ACHN (cell line): ENCODE data around the gene RAB1B.

Experiments used
- DNase-seq: peaks from one replicate; pipeline ENCODE4 v3.0.0-alpha.2; 2015
- in situ Hi-C: cut with HindIII; loops from 2 replicates; pipeline ENCODE4 v1.10.0; 2017; ENCODE audit warnings: low sequenced_read_pairs, low pct_ligation_motif_present, low pct_unique_long_range_greater_than_20kb

Gene RAB1B

DNA sequence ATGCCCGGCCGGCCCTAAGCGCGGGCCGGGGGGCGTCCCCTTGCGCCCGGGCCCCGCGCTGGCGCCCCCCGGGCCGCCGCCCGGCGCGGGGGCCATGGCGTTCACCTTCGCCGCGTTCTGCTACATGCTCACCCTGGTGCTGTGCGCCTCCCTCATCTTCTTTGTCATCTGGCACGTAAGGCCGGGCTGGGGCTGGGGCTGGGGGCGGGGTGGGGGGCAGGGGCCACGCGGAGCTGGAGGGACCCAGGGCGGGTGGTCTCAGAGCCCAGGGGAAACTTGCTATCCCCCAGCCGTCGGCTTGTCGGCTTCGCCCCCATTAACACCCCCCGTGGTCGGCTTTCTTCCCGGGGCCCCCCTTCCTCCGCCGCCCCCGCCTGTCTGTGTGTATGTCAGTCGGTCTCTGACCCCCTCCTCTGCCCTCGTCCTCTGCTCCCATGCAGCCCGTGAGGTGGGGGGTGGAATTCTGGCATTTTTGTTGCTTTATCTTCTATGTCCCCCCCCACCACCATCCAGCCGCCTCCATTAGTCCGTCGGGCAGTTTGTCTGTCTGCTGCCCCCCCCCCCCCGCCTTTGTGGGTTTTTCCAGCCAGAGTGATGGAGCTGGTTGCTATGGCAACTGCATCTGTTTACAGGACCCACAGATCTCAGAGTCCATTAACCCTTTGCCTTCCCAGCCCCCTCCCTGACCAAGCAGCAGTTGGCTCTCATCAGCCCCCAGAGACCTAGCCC, 10.1 kb downstream of the RAB1B start:
- in situ Hi-C loops: no loop called here
- DNase-seq: no peak

DNA sequence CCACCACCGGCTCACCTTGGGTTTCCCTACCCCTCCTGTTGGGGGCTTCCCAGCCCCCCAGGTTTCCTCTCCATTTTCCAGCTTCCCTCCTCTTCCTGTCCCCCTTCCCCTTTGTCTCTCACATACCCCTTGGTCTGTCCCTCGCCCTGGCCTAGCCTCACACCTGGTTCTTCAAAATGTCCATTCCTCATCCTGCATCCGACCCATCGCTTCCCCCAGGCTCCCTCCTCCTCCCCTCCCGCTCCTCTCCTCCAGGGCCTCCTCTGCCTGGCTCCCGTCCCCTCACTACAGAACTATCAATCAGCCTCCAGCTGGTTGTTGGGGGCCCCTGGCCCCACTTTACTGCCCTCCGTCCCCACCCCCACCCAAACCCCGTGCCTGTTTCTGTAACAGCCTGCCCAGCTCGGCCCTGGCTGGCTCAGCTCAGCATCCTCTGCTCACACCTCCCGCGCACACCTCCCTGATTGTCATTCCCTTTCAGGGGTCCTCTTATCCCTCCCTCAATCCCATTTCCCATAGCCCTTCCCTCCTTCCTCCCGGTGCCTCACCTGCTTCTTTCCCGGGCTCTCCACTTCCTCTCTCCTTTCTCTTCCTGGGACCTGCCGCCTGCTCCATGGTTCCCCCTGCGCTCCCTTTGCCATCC, 10.8 kb downstream of the RAB1B start:
- in situ Hi-C loops: no loop called here

DNA sequence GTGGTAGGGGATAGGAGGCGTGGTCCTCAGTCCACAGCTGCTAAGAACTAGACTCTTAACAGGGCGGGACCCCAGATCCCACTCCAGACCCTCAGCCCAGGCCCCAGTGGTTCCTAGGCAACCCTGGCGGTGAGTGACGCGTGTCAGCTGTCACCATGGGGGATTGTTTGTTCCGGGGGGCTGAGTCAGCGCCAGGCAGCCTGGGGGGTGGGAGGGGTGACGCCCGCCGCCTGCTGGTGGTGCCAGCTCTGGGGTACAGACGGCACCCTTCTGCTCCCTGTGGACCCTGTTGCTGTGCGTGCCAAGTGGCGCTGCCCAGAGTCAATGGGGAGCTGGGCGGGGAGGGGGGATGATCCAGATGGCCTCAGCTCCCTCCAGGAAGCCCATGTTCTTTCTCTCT, 12.0 kb downstream of the RAB1B start:
- DNase-seq: no peak
- in situ Hi-C loops: no loop called here

More for the DNA sequence above, 10.8 kb downstream of the RAB1B start:
- no peak for DNase-seq

DNA sequence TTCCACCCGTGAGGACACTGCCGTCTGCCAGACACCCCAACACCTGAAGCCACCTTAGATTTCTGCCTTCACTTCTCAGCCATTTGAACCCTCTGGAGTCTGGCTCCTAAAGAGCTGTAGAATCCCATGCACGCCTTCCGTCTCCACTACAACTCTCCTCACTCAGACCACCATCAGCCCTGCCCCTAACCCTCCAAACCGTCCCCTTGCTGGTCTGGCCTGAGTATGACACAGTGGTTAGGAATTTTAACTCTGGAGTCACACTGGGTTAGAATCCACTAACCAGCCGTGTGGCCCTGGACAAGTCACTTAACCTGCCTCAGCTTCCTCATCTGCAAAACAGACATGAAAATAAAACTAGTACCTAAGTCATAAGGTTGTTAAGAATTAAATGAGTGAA, 12.6 kb downstream of the RAB1B start:
- DNase-seq: no peak
- in situ Hi-C loops: no loop called here

DNA sequence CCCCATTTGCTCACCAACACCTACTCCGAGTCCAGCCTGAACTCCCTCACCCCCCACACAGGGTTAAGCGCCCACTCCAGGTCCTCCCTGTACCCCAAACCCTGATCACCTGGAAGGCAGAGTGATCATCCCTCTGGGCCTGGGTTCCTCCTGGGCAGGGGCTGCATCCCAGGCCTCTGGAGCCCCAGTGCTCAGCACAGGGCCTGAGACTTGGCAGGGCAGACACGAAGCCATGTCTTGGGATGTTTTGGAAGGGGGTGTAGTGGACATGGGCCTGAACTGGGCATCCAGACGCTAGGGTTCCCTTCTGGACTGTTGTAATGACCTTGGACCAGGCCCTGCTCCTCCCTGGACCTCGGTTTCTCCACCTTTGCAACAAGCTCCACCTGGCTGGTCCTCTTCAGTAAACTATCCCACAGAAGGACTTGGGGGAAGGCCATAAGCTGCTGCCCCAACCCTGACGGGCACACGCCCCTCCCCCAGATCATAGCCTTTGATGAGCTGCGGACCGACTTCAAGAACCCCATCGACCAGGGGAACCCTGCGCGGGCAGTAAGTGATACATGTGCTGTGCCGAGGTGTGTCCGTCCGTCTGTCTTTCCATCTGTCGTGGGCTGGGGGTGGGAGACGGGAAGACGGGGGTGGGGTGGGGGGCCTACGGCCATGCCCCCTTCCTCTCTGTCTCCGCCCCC, 13.5 kb downstream of the RAB1B start:
- in situ Hi-C loops: no loop called here

DNA sequence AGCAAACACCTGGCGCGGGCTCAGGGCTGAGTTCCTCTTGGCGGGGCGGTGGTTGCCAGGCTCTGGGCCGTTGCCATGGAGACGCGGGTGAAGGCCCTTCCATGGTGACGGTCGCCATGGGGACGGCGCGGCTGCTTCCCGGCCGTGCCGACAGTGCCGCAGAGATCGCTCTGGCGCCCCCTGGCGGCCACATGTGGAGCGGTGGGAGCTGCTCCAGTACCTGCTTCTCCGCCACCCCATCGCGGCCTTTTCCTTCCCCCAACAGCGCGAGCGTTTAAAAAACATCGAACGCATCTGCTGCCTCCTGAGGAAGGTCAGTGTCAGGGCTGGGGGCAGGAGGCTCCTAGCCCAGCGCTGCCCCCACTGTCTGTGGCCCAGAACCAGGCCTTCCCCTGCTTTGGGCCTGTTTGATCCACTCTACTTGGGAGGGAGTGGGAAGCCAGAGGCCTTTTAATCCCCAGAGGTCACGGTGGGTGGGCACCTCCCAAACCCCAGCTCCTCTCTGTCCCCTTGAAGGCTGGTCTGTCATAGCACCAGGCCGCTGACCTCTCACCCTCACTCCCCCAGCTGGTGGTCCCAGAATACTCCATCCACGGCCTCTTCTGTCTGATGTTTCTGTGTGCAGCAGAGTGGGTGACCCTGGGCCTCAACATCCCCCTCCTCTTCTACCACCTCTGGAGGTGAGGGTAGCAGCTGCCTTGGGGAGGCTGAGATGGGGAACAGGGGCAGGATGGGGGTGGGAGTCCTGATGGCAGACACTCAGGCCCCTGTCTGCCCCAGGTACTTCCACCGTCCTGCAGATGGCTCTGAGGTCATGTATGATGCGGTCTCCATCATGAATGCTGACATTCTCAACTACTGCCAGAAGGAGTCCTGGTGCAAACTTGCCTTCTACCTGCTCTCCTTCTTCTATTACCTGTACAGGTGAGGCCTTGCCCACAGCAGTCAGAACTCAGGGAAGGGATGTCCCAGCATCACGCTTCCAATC, 14.3 kb downstream of the RAB1B start:
- peak; percentile 82 for DNase-seq
- in situ Hi-C loops: no loop called here

More for the DNA sequence above, 13.5 kb downstream of the RAB1B start:
- no peak for DNase-seq

DNA sequence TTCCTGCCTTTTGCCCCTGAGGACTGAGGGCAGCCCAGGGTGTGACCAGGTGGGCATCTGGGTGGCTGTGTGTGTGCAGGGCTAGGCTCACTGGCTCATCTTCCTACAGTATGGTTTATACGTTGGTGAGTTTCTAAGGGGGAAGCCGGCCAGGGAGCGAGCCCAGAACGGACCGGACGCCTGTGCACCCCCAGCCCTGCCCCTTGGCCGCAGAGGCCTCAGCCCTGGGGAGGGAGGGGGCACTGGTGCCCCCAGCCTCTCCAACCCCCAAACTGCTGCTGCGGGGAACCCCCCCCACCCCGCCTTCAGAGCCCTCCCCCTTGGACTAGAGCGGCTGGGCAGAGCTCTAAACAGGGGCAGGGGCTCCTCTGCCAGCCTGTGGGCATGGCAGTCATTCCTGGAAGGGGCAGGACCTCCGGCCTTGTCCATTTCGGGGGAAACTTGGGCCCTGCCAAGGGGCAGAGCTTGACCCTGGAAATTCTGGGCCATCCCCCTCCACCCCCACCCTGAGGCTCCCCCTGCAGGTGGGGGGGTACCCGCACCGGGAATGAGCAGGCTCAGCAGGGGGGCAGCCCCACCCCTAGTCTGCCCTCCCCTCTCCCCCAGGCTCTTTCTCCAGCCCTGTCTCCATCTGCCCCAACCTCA, 15.1 kb downstream of the RAB1B start:
- in situ Hi-C loops: no loop called here
- DNase-seq: no peak

DNA sequence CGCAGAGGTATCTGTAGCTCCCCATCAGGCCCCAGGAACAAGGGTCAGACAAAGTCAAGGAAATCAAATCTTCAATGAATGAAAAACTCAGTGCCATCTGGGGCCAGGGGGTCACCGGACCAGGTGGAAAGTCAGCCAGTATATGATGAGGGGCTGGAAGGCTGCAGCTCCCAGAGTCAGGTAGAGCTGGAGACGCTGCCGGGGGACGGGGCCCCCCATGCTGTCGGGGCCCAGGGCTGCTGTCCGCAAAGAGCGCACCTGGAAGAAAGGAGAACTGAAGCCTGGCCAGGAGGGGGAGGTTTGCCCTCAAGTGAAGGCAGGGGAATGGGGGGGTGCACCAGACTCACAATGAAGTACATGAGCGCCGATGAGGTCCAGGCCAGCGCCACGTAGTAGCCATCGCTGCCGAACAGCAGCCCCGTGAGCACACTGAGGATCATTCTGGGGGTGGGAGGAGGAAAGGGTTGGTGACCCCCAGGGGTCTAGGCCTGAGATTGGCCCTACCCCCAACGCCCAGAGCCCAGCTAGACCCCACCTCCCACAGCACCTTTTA, 16.2 kb downstream of the RAB1B start:
- DNase-seq: no peak
- in situ Hi-C loops: no loop called here

DNA sequence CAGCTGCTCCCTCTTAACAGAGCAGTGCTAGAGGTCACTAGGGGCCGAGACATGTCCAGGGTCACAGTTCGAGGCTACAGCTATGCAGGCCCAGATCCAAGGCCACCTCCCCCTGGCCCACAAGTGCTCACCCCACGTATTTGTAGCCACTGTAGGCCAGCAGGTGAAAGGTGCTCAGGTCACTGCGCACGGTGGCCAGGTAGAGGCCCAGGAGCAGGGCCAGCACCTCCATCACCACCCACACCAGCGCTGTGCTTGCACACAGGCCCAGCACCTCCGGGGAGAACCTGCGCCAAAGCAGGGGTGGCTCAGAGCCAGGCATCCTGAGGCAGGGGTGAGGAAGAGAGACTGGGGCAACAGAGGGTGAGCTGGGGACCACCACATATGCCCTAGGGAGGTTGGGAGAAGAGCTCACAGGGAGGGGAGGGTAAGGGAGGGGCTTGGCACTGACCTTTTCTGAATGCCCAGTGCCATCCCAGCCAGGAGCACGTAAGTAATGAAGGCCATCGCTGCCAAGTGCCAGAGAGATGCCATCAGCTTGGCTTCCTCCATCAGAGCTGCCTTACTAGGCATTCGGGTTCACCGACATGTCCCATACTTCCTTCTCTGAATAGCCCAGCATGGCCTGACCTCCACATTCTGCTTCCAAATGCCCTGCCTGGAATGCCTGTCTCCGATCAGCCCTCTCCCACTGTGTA, 17.0 kb downstream of the RAB1B start:
- DNase-seq: no peak
- in situ Hi-C loops: no loop called here

DNA sequence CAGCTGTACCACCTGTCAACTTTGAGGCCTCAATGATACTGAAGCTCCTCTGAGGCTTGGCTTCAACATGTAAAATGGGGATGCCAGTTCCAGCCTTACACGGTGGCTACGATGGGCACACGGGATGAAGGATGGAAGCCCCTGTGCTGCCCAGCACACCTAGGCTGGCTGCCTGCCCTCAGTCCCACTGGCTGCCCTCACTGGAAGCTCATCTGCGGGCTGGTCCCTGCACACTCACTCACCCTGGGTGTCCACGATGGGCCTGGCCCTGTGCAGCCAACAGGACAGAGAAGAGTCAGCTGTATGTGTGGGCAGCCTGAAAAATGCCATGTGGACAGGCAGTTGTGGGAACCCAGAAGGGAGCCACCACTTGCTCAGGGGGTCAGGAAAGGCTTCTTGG, 18.3 kb downstream of the RAB1B start:
- no peak for DNase-seq
- in situ Hi-C loops: no loop called here

DNA sequence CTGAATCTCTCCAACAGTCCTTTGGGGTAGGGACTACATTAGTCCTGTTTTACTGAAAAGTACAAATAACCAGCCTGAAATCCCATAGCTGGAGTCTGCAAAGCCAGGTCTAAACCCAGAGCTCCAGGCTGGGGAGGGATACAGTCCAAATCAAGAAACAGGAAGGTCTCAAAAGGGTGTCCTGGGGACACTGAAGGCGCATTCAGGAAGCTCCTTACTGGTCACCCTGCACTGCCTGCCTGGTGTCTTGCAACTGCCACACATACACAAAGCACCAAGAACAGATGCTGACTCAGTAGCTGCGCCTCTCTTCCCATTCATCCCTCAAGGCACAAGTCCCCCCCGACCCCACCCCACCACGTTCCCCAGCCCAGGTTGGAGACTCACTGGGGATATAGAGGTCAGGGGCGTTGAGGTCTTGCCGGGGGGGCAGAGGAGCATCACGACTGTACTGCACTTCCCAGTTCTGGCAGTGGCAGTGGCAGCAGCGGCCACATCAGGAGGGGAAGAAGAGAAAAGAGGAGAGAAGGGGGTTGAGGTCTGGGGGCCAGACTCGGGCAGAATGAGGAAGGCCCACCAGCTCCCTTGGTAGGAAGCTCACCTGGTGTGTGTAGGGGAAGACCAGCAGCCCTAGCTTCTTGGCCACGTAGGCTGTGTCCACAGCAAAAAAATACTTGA, 18.9 kb downstream of the RAB1B start:
- in situ Hi-C loops: no loop called here
- DNase-seq: no peak

DNA sequence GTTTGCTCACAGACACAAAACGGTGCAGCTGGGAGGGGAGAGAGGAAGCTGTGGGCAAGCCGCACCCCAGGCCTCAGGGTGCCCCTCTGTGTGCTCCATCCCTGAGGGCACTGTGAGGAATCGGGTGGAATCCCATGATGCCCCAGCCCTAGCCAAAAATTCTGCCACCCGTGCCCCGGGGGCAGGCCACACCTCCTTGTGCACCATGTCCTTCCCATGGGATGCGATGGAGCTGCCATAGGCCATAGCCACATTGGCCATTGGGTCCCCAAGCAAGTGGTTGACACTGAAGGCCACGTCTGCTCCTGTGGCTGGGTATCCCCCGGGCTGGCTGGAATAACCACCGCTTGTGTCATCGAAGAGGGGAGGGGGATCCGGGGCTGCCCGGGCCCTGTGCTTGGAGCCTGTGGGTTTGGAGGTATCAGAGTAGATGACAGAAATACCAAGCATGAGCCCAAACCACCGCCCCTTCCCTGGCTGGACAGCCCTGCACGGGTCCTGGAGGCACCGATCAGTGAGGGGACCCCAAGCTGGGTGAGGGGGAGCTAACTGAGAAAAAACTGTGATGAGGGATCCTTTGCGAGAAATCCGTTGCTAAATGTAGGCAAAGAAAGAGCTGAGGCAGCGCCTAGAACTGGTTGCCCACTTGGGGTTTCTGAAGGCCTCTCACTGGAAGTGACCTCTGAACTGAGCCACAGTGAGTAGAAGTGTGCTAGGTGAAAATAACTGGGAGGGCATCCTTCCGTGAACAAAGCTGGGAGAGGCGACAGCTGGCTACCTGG, 19.6 kb downstream of the RAB1B start:
- no peak for DNase-seq
- in situ Hi-C loops: no loop called here

DNA sequence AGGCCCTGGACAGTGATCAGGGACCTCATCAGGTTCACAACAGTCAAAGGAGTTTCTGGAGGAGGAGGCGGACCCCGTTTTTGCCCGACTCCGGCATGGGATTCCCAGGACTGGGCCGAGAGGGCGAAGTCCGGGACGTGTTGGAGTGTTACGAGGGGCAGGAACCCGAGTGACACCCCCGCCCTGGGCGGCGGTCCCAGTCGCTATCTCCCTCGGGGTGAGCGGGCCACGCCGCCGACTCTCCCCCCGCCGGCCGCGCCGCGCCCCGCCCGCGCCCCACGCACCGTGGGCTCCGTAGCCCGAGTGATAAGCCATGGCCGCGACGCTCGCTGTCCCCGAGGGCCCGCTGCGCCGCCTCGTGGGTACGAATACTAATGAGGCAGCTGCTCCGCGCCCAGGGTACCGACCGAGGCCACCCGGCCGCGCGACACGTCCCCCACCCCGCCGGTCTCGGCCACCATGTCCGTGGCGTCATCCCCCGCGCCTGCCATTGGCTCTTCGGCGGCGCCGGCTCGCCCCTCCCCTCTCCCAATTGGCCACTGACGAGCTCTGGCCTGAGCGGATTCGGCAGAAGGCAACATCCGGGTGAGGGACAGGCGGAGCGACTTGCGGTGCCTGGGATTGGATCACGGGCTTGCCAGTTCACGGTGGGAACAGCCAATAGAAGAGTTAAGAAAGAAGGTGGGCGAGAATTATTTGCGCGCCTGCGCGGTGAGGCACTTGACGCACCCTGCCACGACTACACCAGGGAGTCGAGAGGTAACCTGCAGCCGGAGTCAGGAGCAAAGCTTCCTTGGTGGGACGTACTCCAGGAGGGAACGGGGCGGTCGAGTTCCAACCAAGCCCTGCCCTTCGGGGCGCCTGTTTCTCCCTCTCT, 20.5 kb downstream of the RAB1B start, which contains the start of gene YIF1A:
Gene YIF1A, minus strand, starts transcription at position 473 of the 877 bp plus-strand sequence. Its CDS starts 158 bp downstream, at position 315.
- in situ Hi-C loops: no loop called here
- DNase-seq: peak; percentile 97

DNA sequence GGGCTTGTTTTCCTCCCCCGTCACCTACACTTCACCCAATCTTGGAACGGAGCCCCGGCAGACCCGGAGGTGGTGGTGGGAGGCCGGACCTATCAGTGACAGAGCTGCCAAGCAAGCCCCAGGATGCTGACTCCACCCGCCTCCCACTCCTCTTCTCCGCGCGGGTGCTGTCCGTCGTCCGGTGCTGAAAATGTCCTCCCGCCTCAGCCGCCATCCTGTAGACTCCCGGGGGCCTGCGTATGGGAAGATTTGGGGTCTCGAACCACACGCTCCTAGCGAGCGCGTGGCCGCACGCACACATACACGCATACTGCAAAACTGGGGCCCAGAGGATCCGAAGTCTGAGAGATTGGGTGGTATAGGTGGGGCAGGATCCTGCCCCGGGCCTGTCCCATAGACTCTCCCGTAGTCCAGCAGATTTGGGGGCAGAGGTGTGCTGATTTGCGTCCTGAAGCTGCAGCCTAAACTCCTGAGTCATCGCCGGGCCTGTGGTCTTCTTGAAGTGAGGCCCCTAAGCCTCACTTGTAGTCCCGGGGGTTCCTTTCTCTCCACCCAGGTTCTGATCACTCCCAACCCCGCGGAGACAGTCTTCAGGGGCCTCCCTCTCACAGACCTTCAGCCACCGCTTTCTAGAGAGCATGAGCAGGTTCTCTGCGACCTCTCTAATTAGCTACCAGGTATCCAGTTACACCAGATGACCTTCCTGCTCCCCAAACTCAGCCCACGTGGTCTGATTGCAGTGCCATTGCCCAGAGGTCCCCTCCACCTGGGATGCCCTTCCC, 21.3 kb downstream of the RAB1B start:
- peak; percentile 75 for DNase-seq
- in situ Hi-C loops: no loop called here

DNA sequence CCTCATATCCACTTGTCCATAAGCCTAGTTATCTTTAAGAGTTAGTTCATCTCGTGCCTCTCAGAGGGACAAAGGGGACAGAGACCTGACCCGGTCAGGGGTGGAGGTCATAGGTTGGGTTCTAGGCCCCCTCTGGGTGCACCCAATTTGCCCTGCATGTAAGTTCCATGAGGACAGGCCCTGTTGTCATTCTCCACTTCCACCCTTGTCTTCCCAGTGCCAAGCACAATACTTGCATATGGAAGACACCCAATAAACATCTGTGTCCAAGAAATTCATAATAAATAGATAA, 21.8 kb downstream of the RAB1B start:
- no peak for DNase-seq
- in situ Hi-C loops: no loop called here
